AG20443 (cell line): Measurements from ENCODE around the gene TIMM13.
"Not testable (repeated sequence)": the region's sequence is repeated elsewhere in the genome, so short reads cannot be mapped to it uniquely, and the experiment has no call there.

Source experiments
- DNase-seq: peaks from one replicate; pipeline ENCODE4 v3.0.0; 2012; ENCODE audit warnings: low spot score, mixed read lengths

Gene TIMM13

DNA sequence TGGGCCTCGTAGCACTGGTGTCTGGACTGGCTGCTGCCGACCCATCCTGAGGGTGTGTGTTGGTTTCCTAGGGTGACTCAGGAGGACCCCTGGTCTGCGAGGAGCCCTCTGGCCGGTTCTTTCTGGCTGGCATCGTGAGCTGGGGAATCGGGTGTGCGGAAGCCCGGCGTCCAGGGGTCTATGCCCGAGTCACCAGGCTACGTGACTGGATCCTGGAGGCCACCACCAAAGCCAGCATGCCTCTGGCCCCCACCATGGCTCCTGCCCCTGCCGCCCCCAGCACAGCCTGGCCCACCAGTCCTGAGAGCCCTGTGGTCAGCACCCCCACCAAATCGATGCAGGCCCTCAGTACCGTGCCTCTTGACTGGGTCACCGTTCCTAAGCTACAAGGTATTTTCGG is 13.8 kb downstream of the TIMM13 start:
- no peak for DNase-seq

DNA sequence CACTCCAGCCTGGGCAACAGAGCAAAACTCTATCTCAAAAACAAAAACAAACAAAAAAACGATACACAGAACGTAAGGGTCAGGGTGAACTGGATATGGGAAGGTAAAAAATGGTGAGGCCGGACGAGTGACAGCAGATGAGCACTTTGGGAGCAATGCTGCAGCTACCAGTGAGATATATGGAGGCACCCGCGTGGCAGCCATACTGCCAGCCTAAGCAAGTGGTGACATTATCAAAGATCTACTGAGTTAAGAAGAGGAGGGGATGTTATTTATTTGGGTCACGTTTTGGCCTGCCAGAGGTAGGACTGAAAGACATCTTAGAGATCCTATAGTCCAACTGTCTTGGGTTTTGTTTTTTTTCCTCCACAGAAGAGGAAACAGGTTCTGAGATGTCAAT is 14.2 kb downstream of the TIMM13 start:
- DNase-seq, result no peak

GRCh38 chr19:2412449-2412848 is 14.9 kb downstream of the TIMM13 start:
- no peak for DNase-seq

DNA sequence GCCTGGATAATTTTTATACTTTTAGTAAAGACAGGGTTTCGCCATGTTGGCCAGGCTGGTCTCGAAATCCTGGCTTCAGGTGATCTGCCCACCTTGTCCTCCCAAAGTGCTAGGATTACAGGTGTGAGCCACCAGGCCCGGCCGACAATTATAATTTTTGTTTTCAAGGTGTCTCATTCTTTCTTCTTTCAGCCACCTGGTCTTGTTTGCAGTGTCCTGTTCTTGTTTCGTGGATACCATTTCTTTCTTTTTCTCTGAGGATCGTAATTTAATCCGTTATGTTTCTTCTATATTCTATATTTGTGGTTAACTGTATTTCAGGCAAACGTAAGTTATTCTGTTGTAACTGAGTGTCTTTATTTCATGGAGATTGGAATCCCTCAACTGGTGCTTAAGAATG is 15.7 kb downstream of the TIMM13 start:
- no peak for DNase-seq

DNA sequence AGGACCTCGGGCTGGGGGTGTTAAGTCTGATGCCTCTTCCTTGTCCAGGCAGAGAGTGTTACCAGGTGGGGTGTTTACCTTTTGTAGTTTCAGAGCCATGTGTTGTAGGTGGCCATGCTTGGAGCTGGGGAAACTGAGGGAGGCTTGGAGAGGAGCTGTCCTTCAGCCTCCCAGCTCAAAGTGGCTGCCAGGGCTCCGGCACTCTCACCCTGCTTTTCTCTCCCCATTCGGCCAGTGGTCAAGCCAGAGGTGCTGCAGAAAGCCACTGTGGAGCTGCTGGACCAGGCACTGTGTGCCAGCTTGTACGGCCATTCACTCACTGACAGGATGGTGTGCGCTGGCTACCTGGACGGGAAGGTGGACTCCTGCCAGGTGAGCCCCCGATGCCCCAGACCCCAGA is 17.4 kb downstream of the TIMM13 start:
- DNase-seq, result no peak

DNA sequence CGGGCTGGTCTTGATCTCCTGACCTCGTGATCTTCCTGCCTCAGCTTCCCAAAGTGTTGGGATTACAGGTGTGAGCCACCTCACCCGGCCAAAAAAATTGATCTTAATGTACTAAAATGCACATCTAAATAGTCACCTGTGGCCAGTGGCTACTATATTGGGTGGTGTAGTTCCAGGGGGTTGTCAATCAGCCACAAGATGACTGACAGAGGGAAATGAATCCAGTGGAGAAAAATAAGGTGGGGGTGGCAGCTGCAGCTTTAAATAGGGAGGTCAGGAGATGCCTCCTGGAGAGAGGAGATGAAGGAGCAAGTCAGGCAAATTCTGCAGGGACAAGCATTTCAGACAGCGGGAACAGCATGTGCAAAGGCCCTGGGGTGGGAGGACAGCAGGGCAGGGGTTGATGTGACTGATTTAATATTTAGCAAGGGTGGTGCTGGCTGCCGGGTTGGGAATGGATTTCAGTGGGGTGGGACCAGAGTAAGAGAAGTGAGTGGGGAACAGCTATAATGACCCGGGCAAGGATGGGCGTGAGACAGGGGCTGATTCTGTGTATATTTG is 18.0 kb downstream of the TIMM13 start:
- no peak for DNase-seq

DNA sequence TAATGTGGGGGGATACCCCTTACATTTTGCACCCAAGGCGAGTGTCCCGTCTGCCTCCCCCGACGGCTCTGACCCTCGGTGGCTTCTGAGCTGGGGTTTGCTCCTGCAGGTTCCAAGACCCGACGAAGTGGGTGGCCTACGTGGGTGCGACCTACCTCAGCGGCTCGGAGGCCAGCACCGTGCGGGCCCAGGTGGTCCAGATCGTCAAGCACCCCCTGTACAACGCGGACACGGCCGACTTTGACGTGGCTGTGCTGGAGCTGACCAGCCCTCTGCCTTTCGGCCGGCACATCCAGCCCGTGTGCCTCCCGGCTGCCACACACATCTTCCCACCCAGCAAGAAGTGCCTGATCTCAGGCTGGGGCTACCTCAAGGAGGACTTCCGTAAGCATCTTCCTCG is 19.1 kb downstream of the TIMM13 start:
- no peak for DNase-seq

DNA sequence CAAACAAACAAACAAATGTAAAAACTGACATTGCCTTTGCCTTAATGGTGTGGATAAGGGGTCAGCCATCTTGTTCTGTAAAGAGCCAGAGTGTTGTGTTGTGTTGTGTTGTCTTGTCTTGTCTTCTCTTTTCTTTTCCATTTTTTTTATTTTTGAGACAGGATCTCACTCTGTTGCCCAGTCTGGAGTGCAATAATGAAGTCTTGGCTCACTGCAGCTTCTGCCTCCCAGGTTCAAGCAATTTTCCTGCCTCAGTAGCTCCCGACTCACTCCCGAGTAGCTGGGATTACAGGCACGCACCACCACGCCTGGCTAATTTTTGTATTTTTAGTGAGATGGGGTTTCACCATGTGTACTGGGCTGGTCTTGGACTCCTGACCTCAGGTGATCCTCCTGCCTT is 27.8 kb downstream of the TIMM13 start:
- DNase-seq, result no peak

DNA sequence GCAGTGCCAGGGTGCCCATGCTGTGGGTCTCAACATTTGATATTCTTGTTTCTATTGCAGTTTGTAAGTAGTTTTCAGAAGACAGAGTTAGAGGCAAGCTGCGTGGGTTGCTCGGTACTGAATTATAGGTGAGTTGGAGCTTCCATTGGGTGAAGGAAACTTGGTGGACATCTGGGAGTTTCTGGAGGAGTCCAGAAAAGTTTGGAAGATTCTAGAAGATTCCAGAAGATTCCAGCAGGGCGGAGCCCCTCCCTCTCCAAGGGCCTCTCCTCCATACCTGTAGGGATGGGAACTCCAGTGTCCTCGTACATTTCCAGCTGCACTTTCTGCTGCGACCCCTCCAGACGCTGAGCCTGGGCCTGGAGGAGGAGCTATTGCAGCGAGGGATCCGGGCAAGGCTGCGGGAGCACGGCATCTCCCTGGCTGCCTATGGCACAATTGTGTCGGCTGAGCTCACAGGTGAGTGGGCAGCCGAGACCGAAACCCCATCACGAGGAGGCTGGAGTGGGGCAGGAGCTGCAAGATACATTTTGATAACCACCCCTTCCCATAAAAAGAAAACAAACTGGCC is 28.6 kb downstream of the TIMM13 start:
- DNase-seq, result no peak

GRCh38 chr19:2397173-2397572 is 30.2 kb downstream of the TIMM13 start:
- not testable (repeated sequence) for DNase-seq

GRCh38 chr19:2395293-2395829 is 32.0 kb downstream of the TIMM13 start:
- DNase-seq, result not testable (repeated sequence)

- DNase-seq, result no peak
Observed at GRCh38 chr19:2394442-2395292, 32.7 kb downstream of the TIMM13 start.

- DNase-seq, result no peak
Observed at GRCh38 chr19:2394054-2394441, 33.3 kb downstream of the TIMM13 start.

DNA sequence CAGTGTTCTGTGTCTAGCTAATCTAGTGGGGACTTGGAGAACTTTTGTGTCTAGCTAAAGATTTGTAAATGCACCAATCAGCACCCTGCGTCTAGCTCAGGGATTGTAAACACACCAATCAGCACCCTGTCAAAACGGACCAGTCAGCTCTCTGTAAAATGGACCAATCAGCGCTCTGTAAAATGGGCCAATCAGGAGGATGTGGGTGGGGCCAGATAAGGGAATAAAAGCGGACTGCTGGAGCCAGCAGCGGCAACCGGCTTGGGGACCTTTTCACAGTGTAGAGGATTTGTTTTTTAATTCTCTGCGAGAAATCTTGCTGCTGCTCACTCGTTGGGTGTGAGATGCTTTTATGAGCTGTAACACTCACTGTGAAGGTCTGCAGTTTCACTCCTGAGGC is 34.5 kb downstream of the TIMM13 start:
- DNase-seq, result not testable (repeated sequence)

GRCh38 chr19:2392366-2392765 is 35.0 kb downstream of the TIMM13 start:
- no peak for DNase-seq

DNA sequence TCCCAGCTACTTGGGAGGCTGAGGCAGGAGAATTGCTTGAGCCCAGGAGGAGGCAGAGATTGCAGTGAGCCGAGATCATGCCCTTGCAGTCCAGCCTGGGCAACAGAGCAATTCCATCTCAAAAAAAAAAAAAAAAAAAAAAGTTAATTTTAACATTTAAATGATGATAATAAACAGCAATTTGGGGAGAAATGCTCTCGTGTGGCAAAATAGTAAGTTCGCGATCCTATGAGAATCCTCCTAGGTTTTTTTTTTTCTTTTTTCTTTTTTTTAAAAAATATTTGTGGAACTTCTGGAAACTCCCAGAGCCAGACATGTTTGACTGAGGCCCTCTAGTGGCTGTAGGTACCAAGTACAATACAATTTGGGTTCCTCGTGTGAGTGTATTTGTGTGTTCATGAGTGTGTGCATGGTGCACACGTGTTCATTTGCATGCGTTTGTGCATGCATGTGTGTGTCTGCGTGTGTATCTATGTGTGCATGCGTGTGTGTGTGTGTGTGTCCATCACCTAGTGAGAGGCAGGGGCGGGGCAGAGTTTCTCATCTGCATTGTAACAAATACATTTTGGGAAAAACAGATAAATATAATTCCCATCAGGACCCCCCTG is 36.2 kb downstream of the TIMM13 start:
- DNase-seq, result peak; percentile 73

- DNase-seq, result no peak
Observed at GRCh38 chr19:2389594-2389993, 37.8 kb downstream of the TIMM13 start.

DNA sequence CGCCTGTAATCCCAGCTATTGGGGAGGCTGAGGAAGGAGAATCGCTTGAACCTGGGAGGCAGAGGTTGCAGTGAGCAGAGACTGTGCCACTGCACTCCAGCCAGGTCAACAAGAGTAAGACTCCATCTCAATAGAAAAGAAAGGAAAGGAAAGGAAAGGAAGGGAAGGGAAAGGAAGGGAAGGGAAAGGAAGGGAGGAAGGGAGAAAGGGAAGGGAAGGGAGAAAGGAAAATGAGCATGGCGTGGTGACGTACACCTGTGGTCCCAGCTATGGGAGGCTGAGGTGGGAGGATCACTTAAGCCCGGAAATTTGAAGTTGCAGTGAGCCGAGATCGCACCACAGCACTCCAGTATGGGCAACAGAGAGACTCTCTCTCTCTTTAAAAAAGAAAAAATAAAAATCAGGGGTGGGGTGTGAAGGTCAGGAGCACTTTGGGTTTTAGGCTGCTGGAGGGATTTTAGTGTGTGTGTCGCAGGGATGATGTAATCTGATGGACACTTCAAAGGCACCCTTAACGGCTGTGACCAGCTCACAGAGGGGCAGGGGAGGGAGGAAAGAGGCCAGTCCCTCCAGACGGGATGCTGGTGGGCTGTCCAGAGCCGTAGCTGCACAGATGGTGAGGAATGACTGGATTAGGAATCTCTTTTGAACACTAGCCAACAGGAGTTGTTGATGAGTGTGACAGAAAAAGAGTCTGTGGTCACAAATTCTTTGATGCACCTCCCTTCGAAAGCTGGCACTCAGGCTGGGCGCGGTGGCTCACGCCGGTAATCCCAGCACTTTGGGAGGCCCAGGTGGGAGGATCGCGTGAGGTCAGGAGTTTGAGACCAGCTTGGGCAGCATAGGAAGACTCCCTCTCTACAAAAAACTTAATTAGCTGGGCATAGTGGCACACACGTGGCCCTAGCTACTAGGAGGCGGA is 39.8 kb downstream of the TIMM13 start:
- no peak for DNase-seq

GRCh38 chr19:2385053-2385721 is 42.2 kb downstream of the TIMM13 start:
- peak; percentile 85 for DNase-seq

- DNase-seq, result no peak
Observed at GRCh38 chr19:2382530-2383222, 44.7 kb downstream of the TIMM13 start.
